Amniotic epithelial cell (primary cell): Measurements from ENCODE around the gene MTCL1.
"Not testable (repeated sequence)": the region's sequence is repeated elsewhere in the genome, so short reads cannot be mapped to it uniquely, and the experiment has no call there.

Source experiments
- DNase-seq: peaks from one replicate; pipeline ENCODE4 v3.0.0-alpha.2; 2010; ENCODE audit warnings: low read depth

The MTCL1 gene

GRCh38 chr18:8744038-8744437 lies 38.7 kb downstream of the MTCL1 start:
- DNase-seq = no peak

DNA sequence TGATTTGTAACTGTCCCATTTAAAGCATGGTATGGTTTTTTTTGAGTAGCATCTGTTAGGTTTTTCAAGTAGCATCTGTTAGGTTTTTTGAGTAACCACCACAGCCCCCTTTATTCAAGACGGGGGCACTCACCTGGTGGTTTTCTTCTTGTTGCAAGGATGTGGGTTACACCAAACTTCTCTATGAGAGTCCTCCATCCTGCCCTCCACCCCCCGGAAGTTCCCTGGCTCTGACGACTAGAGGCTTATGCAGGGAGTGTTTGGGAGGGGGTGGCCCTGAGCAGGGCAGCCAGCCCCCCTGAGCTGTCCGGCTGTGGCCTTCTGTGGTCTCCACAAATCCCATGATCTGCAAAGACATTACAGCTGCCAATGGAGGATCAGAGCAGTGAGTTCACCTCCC lies 39.3 kb downstream of the MTCL1 start:
- no peak for DNase-seq

DNA sequence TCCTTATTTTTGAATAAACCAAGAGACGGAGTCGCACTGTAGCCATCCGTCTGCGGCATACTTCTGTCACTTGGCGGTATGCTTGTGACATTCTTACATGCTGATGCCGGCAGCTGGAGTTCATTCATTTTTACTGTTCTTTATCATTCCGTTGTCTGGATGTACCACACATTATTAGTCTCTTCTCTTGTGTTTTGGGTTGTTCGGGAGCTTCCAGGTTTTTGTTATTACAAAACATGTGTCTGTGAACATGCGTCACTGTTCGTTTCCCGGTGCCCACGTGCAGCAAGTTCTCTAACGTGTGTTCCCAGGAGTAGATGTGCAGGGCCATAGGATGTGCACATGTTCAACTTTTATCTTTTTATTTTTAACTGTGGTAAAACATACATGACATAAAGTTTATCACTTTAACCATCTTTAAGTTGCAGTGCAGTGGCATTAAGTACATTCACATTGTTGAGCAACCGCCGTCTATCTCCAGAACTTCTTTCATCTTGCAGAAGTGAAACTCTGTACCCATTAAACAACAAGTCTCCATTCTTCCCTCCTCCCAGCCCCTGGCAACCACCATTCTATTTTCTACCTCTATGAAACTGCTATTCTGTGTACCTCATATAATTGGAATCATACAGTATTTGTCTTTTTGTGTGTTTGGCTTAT lies 40.1 kb downstream of the MTCL1 start:
- no peak for DNase-seq

- peak; percentile 70 for DNase-seq
These were observed 42.1 kb downstream of the MTCL1 start for GRCh38 chr18:8747440-8747937.

GRCh38 chr18:8749492-8749891 lies 44.1 kb downstream of the MTCL1 start:
- DNase-seq = no peak

DNA sequence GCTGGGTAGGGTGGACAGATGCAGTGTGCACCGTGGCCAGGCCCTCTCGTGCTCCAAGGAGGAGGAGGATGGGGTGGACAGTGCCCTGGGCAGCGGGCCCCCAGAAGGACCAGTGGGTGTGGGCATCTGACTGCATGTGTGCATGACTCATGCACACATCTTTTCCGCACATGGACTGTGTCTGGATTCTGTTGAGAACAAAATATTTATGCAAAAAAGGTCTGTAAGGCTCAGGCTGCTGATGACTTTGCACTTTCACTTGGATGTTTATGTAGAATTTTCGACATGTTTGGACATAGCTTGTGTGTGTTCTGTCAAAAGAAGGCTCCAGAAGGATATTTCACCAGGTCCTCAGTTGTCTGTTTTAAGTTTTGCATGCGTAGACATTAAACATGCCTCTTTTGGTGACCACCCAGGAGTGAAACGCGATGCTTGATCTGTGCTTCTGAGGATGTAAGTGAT lies 45.6 kb downstream of the MTCL1 start:
- peak; percentile 91 for DNase-seq

DNA sequence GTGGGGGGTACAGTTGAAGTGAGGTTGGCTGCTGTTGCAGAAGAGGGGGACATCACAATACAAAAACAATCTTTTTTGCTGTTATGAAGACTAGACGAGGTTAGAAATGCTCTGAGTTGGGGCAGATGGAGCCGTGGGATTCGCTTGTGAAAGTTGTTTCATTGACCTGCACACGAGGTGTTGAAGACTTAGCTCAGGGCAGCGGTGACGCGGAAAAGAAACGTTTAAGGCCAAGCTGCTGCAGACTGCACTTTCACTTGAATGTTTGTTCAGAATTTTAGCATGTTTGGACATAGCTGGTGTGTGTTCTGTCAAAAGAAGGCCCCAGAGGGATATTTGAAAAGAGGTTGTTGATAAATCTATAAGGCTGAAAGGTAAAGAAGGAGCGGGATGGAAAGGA lies 46.3 kb downstream of the MTCL1 start:
- peak; percentile 25 for DNase-seq

- DNase-seq = no peak
These were observed 47.0 kb downstream of the MTCL1 start for GRCh38 chr18:8752329-8752728.

DNA sequence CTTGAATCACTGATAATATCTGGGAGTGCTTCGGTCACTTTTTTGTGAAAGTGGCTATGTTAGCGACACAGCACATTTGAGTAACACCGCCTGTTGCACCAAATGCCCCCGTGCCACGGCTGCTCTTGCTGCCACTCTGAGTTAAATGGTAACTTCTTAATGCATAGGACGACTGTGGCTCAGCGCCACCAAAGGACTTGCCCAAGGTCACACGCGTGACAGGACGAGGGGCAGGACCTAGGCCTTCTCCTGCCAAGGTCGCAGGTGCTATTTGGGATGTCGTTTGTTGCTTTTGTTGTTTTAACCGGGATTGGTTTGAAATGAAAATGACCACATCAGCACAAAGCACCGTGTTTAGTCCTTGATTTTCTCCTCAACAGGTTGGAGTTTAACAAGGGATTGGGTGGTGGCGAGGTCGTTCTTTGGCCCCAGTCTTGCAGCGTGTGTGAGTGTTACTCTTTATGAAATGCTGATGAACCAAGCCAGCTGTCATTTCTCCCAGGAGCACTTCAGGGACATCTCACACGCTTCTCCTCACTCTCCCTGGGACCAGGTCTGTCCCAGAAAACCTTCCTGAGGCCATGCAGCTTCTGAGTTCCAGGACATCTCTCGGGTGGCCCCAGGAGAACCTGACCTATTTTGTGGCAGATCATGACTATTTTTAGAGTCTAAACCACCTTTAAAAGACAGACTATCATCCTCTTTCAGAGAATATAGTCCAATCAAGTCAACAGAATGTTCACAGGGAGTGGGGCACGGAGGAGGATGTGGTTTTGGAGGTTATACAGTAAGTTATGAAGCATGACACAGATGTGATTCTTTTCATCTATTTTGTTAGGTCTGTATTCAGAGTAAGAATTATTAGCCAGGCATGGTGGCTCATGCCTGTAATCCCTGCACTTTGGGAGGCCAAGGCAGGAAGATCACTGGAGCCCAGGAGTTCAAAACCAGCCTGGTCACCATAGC lies 49.9 kb downstream of the MTCL1 start:
- DNase-seq = peak; percentile 77

DNA sequence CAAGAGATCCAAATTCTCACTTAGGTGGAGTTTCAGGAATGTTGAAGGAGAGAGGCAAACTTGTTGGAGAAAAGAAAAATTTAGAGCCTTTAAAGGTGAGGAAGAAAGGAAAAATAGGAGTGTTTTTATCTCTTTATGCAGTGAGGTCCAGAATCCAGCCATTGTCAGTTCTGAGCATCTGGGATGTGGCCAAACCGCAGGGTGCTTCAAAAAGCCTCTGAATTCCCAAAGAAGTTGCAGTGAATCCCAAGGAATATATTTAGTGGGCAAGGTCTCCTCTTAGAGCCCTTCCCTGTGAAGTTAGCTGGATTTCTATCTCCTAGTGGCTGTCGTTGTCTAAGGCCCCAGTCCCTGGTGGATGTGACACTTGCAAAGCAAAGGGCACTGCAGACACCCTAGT lies 51.2 kb downstream of the MTCL1 start:
- DNase-seq = no peak

DNA sequence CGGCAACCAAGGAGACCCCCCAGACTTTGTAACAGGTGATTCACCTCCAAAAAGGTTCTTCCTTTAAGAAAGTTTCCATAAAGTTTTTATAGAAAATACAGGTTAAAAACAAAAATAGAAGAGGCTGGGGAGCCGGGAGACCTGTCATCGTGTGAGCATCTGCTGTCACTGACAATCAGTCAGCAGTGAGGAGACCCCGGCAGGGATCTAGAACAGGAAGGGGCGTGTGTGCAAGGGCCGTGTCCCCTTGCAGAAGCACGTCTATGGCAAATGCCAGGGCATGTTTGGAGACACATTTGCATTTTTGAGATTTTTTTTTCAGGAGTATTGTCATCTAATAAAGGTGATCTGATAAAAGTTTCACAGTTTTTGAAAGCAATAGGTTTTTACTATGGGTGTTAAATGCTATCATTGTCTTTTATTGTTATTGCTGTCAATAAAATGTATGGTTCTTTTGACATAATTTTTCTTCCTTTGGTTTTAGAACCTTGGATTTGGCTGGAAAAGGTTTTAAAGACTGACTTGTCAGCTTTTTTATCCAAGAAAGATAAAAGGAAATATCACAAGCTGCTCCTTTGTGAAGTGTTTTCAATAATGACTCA lies 52.1 kb downstream of the MTCL1 start:
- no peak for DNase-seq

GRCh38 chr18:8758466-8758865 lies 53.1 kb downstream of the MTCL1 start:
- DNase-seq = no peak

GRCh38 chr18:8760984-8761383 lies 55.6 kb downstream of the MTCL1 start:
- DNase-seq = no peak

DNA sequence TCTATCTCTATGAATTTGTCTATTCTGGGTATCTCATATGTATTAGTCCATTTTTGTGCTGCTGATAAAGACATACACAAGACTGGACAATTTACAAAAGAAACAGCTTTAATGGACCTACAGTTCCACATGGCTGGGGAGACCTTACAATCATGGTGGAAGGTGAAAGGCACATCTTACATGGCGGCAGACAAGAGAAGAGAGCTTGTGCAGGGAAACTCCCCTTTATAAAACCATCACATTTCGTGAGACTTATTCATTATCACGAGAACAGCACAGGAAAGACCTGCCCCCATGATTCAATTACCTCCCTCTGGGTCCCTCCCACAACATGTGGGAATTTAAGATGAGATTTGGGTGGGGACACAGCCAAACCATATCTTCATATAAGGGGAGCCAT lies 56.2 kb downstream of the MTCL1 start:
- not testable (repeated sequence) for DNase-seq

GRCh38 chr18:8762968-8763367 lies 57.6 kb downstream of the MTCL1 start:
- DNase-seq = no peak

GRCh38 chr18:8763611-8764010 lies 58.3 kb downstream of the MTCL1 start:
- no peak for DNase-seq

DNA sequence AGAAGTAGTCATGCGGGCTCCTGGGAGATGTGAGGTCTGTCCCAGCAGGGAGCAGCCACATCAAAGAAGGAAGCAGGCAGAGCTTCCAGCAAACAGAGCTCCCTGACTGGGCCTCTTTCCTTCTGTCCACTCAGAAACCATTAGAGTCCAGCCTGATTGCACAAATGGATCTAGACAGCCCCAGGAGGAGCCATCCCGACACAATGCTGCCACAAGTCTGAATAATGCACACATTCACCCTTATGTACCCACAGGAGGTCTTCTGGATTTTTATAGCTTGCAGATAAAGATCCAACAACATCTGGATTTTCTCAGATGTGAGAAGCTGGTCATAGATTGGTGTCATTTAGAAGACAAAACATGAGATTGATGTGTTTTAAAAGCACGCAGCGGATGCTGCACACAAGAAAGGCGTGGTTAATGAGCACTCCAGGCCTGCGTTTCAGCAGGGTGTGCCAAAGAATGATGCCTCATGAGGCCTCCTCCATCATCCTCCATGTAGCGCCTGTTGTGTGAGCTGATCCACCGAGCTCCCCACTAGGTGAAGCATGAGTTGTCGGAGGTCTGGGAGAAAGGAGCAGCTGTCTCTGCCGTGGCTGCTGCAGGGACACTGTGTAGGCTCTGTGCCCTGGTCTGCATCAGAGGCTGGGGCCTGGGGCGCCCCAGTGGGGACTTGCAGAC lies 60.6 kb downstream of the MTCL1 start:
- peak; percentile 73 for DNase-seq

- DNase-seq = no peak
These were observed 61.4 kb downstream of the MTCL1 start for GRCh38 chr18:8766559-8767293.

DNA sequence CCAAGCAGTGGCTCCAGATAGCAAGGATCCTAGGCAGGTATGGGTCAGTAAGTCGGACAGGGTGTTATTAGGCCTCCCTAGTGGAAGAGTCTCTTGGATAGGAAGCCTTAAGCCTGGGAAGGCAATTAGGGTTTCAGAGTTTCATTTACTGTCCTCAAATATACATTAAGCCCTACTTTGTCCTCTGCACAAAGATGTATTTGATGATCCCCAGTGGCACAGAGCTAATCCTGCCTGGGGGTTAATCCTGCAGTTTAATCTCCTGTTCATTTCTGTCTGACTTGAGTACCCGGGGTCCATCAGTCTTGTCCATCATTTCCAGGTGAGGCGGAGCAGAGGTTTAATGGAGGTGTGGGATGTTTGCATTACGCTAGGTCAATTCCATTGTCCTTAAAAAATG lies 62.0 kb downstream of the MTCL1 start:
- DNase-seq = no peak

- no peak for DNase-seq
These were observed 64.2 kb downstream of the MTCL1 start for GRCh38 chr18:8769509-8770095.

DNA sequence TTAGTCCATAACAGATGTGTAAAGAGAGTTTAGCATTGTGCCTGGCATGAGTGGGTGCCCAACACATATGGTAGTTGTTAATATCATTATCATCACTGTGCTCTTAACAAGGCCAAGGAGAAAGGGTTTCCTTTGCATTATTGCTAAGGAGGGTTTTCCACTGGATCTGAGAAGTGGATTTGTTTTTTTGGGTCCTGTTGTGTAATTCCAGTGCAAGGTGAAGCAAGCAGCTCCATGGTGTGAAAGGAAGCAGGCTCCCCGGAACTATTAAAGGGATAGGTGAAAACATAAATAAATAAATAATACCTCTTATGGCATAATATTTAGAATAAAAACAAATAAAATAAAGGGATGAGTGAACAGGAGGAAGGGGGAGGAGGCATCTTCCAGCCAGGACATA lies 65.3 kb downstream of the MTCL1 start:
- no peak for DNase-seq
